Activated naive CD4-positive, alpha-beta T cell treated with anti-CD3 and anti-CD28 coated beads, Interleukin-2, amount 10 ng/mL, durations not matched to agents 7 days and 5 days (primary cell): ENCODE measurements around the gene STXBP5.

Experiments
- CTCF ChIA-PET: fragments of 350-600 bp; sonication (Branson Sonifier 250); formaldehyde crosslinking; loops from one replicate; lab custom pipeline; 2021; ENCODE audit warnings: antibody characterized with exemption; lab: Charles Lee
- DNase-seq: peaks from one replicate; pipeline ENCODE4 v3.0.0-alpha.2; 2020
- H3K27ac Mint-ChIP-seq: one replicate; pipeline ENCODE4 v1.8.0; 2021; ENCODE audit warnings: mild to moderate bottlenecking, moderate library complexity, mixed read lengths
- H3K27me3 Mint-ChIP-seq: one replicate; pipeline ENCODE4 v1.8.0; 2021; ENCODE audit warnings: mild to moderate bottlenecking, mixed read lengths
- H3K36me3 Mint-ChIP-seq: one replicate; pipeline ENCODE4 v1.8.0; 2021; ENCODE audit warnings: mixed read lengths
- H3K4me1 Mint-ChIP-seq: one replicate; pipeline ENCODE4 v1.8.0; 2021; ENCODE audit warnings: mixed read lengths
- H3K4me3 Mint-ChIP-seq: one replicate; pipeline ENCODE4 v1.8.0; 2021; ENCODE audit warnings: mild to moderate bottlenecking, moderate library complexity, mixed read lengths
- H3K9me3 Mint-ChIP-seq: one replicate; pipeline ENCODE4 v1.8.0; 2021; ENCODE audit warnings: mixed read lengths

Gene STXBP5

DNA sequence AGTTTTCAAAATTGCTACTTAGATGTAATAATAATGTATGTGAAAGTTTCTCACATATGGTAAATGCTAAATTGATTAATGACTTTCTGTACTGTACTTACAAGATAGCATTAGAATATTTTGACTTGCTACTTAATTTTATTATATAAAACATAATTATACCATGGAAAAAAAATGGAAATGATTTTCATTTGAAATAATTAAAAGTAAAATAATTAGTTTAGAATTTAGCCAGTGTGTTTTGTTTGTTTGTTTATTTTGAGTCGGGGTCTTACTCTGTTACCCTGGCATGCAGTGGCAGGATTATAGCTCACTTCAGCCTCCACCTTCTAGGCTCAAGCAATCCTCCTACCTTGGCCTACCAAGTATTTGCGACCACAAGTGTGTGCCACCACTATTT is 7.1 kb downstream of the STXBP5 start:
- peaks cover 18% of the 10 kb centered on the region for H3K36me3 Mint-ChIP-seq
- no peaks in the 10 kb centered on the region for H3K9me3 Mint-ChIP-seq
- H3K27me3 Mint-ChIP-seq = no peaks in the 10 kb centered on the region
- H3K4me1 Mint-ChIP-seq = peaks cover 9% of the 10 kb centered on the region
- CTCF ChIA-PET = no interaction called here
- no peak overlapping the region for H3K27ac Mint-ChIP-seq
- H3K4me3 Mint-ChIP-seq = no peak overlapping the region
- no peak for DNase-seq

- Mint-ChIP-seq H3K36me3 (peaks cover 18% of the 10 kb centered on the region), H3K27ac (no peak overlapping the region), H3K27me3 (no peaks in the 10 kb centered on the region), H3K9me3 (no peaks in the 10 kb centered on the region), H3K4me1 (peaks cover 7% of the 10 kb centered on the region), H3K4me3 (no peak overlapping the region)
- no peak for DNase-seq
- CTCF ChIA-PET = no interaction called here
These were observed 7.6 kb downstream of the STXBP5 start for GRCh38 chr6:147211831-147212230.

DNA sequence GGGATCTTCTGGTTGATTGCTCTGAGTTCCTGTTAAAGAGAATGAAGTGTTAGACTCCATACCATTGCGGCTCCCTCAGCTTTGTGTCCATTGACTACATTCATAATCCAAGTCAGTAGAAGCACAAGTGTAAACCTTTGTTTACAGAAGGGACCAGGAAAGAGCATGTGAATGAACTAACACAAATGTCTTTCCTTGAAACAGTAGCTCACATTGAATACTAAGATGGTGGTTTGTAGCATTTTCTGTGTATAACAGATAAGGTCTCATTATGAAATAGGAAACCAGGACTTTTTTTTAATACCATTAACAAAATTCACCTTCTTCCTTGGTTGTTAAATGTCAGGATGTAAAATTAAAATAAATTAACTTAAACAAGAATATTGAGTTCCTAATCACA is 8.4 kb downstream of the STXBP5 start:
- Mint-ChIP-seq H3K4me1 (peaks cover under 1% of the 10 kb centered on the region), H3K9me3 (no peaks in the 10 kb centered on the region), H3K27me3 (no peaks in the 10 kb centered on the region), H3K36me3 (peaks cover 18% of the 10 kb centered on the region), H3K4me3 (no peak overlapping the region), H3K27ac (no peak overlapping the region)
- DNase-seq = no peak
- CTCF ChIA-PET = no interaction called here

GRCh38 chr6:147213772-147214171 is 9.6 kb downstream of the STXBP5 start:
- H3K27me3 Mint-ChIP-seq = no peaks in the 10 kb centered on the region
- H3K27ac Mint-ChIP-seq = no peak overlapping the region
- H3K9me3 Mint-ChIP-seq = no peaks in the 10 kb centered on the region
- CTCF ChIA-PET = no interaction called here
- H3K4me1 Mint-ChIP-seq = no peaks in the 10 kb centered on the region
- DNase-seq = no peak
- H3K4me3 Mint-ChIP-seq = no peak overlapping the region
- H3K36me3 Mint-ChIP-seq = peaks cover 22% of the 10 kb centered on the region

DNA sequence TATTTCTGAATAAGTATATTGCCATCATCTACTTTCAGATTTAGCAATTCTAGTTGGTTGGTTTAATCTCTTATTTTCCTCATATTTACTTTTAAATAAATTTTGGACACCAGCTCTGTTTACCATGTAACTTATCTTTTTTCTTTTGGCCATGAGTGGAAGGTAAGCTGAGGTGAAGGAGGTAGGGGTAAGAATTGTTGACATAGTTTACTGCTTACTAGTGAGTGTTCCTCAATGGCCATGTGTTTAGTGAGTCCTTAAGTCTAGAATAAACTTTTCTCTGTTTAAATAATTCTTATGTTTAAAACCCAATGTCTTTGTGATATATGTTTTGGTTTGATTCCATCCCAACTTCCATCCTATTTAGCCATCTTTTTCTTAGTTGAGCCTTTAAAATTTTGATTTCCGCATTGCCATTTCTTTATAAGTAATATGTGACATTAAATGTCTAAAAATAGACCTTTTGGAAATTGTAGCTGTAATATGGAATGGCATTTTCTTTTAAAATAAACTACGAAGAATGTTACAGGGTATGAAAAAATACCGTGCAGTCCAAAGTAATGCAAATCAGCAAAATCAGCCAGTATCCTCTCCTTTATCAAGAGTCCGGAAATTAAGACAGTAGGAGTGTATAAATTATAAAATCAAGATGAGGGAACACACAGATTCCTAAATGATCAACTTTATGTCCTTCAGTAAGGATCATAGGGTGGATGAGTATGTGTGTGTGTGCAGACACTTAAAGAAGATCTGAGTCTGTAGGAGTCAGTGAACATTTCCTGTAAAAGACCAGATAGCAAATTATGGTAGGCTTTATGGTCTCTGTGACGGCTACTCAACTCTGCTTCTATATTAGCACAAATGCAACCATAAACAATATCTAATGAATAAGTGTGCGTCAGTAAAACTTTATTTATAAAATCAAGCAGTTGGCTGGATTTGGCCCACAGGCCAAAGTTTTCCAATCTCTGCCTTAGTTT is 10.3 kb downstream of the STXBP5 start:
- no peak overlapping the region for H3K27ac Mint-ChIP-seq
- no peak overlapping the region for H3K4me3 Mint-ChIP-seq
- H3K27me3 Mint-ChIP-seq = no peaks in the 10 kb centered on the region
- H3K9me3 Mint-ChIP-seq = no peaks in the 10 kb centered on the region
- no peaks in the 10 kb centered on the region for H3K4me1 Mint-ChIP-seq
- CTCF ChIA-PET = no interaction called here
- H3K36me3 Mint-ChIP-seq = peaks cover 25% of the 10 kb centered on the region
- no peak for DNase-seq

DNA sequence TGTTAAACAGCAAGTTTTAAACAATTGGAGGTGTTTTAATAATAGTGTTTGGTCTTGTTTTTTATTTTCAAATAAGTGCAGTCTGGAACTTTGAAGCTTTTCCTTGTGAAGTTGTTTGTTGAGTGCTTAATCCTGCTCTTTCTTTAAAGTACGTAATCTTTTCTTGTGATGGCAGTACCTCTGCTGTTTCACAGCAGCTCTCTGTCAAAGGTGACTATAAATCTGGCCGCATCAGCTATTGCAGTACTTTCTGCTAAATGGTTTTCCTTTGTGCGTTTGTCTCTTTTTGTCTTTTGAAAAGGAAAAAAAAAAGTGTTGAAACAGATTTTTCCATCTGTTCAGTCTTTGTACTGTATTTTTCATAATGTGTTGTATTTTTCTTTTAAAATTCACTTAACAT is 12.7 kb downstream of the STXBP5 start:
- no peak for DNase-seq
- CTCF ChIA-PET = no interaction called here
- peaks cover 4% of the 10 kb centered on the region for H3K4me1 Mint-ChIP-seq
- H3K27ac Mint-ChIP-seq = no peak overlapping the region
- peaks cover 26% of the 10 kb centered on the region for H3K36me3 Mint-ChIP-seq
- H3K27me3 Mint-ChIP-seq = no peaks in the 10 kb centered on the region
- no peak overlapping the region for H3K4me3 Mint-ChIP-seq
- no peaks in the 10 kb centered on the region for H3K9me3 Mint-ChIP-seq

- no peak overlapping the region for H3K4me3 Mint-ChIP-seq
- CTCF ChIA-PET = no interaction called here
- DNase-seq = no peak
- H3K27ac Mint-ChIP-seq = no peak overlapping the region
- H3K27me3 Mint-ChIP-seq = no peaks in the 10 kb centered on the region
- peaks cover 4% of the 10 kb centered on the region for H3K4me1 Mint-ChIP-seq
- no peaks in the 10 kb centered on the region for H3K9me3 Mint-ChIP-seq
- peaks cover 23% of the 10 kb centered on the region for H3K36me3 Mint-ChIP-seq
These were observed 13.7 kb downstream of the STXBP5 start for GRCh38 chr6:147217840-147218404.

DNA sequence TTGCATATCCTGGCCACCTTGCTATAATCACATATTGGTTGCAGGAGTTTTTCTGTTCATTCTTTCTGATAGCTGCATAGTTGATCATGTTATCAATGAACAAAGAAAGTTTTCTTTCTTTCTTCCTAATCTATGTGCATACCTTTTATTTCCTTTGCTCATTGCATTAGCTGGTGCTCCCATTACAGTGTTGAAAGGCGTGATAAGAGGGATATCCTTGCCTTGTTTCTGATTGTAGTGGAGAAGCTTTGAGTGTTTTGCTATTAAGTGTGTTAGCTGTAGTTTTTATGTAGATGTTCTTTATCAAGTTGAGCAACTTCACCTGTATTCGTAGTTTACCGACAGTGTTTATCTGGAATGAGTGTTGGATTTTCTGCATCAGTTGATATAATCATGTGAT is 14.6 kb downstream of the STXBP5 start:
- Mint-ChIP-seq H3K36me3 (peaks cover 30% of the 10 kb centered on the region), H3K4me1 (peaks cover 4% of the 10 kb centered on the region), H3K27me3 (no peaks in the 10 kb centered on the region), H3K9me3 (no peaks in the 10 kb centered on the region), H3K4me3 (no peak overlapping the region), H3K27ac (no peak overlapping the region)
- CTCF ChIA-PET = no interaction called here
- no peak for DNase-seq

GRCh38 chr6:147219463-147219862 is 15.2 kb downstream of the STXBP5 start:
- Mint-ChIP-seq H3K36me3 (peaks cover 33% of the 10 kb centered on the region), H3K27me3 (no peaks in the 10 kb centered on the region), H3K27ac (no peak overlapping the region), H3K9me3 (no peaks in the 10 kb centered on the region), H3K4me3 (no peak overlapping the region), H3K4me1 (peaks cover 4% of the 10 kb centered on the region)
- DNase-seq = no peak
- CTCF ChIA-PET = no interaction called here

- Mint-ChIP-seq H3K9me3 (no peaks in the 10 kb centered on the region), H3K27me3 (no peaks in the 10 kb centered on the region), H3K27ac (no peak overlapping the region), H3K4me1 (peaks cover 4% of the 10 kb centered on the region), H3K4me3 (no peak overlapping the region), H3K36me3 (peaks cover 36% of the 10 kb centered on the region)
- DNase-seq = no peak
- CTCF ChIA-PET = no interaction called here
These were observed 16.1 kb downstream of the STXBP5 start for GRCh38 chr6:147220345-147220744.

DNA sequence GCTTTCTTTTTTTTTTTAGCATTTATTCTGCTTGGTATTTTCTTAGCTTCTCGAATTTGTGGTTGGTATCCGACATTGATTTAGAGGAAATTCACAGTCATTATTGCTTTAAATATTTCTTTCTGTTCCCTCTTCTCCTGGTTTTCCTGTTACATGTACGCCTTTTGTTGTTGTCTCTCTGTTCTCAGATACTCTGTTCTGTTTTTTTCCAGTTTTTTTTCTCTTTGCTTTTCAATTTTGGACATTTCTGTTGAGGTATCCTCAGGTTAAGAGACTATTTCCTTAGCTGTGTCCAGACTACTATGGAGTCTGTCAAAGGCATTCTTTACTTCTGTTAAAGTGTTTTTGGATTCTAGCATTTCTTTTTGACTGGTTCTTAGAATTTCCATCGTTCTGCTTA is 17.5 kb downstream of the STXBP5 start:
- no peak for DNase-seq
- no peak overlapping the region for H3K27ac Mint-ChIP-seq
- H3K4me3 Mint-ChIP-seq = no peak overlapping the region
- H3K36me3 Mint-ChIP-seq = peaks cover 39% of the 10 kb centered on the region
- no peaks in the 10 kb centered on the region for H3K27me3 Mint-ChIP-seq
- CTCF ChIA-PET = no interaction called here
- no peaks in the 10 kb centered on the region for H3K9me3 Mint-ChIP-seq
- H3K4me1 Mint-ChIP-seq = peaks cover 4% of the 10 kb centered on the region

GRCh38 chr6:147222160-147222838 is 18.1 kb downstream of the STXBP5 start:
- no peaks in the 10 kb centered on the region for H3K27me3 Mint-ChIP-seq
- H3K4me1 Mint-ChIP-seq = peaks cover 4% of the 10 kb centered on the region
- peaks cover 39% of the 10 kb centered on the region for H3K36me3 Mint-ChIP-seq
- no peak overlapping the region for H3K27ac Mint-ChIP-seq
- no peak overlapping the region for H3K4me3 Mint-ChIP-seq
- DNase-seq = no peak
- no peaks in the 10 kb centered on the region for H3K9me3 Mint-ChIP-seq
- CTCF ChIA-PET = no interaction called here

DNA sequence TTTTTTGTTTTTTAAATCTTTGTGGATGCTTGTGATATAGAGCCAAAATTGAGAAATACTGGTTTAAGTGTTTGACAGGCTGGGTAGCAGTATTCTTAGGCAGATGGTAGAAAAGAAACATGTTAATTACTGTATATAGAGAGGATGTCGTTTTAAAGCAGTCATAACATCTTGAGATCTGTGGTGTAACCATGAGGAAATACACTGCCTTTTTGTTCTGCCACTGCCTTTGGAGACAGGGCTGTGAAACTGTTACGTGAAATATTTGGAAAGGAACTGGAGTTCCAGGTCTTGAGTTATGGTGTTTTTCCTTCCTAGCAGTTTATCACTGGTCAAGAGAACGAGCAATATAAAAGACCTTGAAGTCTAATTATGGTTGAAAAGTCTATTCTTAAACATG is 19.5 kb downstream of the STXBP5 start:
- Mint-ChIP-seq H3K27ac (no peak overlapping the region), H3K27me3 (no peaks in the 10 kb centered on the region), H3K4me1 (peaks cover 10% of the 10 kb centered on the region), H3K4me3 (no peak overlapping the region), H3K9me3 (no peaks in the 10 kb centered on the region), H3K36me3 (peaks cover 35% of the 10 kb centered on the region)
- DNase-seq = no peak
- CTCF ChIA-PET = no interaction called here

- peaks cover 20% of the 10 kb centered on the region for H3K36me3 Mint-ChIP-seq
- H3K4me1 Mint-ChIP-seq = peaks cover 6% of the 10 kb centered on the region
- no peaks in the 10 kb centered on the region for H3K27me3 Mint-ChIP-seq
- H3K4me3 Mint-ChIP-seq = no peak overlapping the region
- H3K27ac Mint-ChIP-seq = no peak overlapping the region
- no peak for DNase-seq
- CTCF ChIA-PET = no interaction called here
- H3K9me3 Mint-ChIP-seq = no peaks in the 10 kb centered on the region
These were observed 22.0 kb downstream of the STXBP5 start for GRCh38 chr6:147226163-147226724.
